ENCODE measurements around the gene COL16A1. TPM values are rescaled to one million over a fixed set of nuclear protein-coding genes. Genes with fewer than 3 reads are reported as not detected.

COL16A1 gene
- total and polyA plus RNA-seq, 9 donors, result 19.8 to 237 (median 157) TPM

GRCh38 chr1:31689379-31689778, 14.4 kb downstream of the COL16A1 start:
- TF ChIP-seq EP300 (IDR thresholded peaks at IDR 0.05) (no peak), POLR2A (IDR thresholded peaks at IDR 0.05) (no peak), CTCF (IDR thresholded peaks at IDR 0.05) (no peak)
- no peak for DNase-seq
- H3K4me1 ChIP-seq (ENCODE audit: insufficient read depth), result peaks cover 16% of the 10 kb centered on the region
- H3K9me3 ChIP-seq, result no peaks in the 10 kb centered on the region
- peak overlapping the region in 1 of 2 donors; percentile 81 for H3K27ac ChIP-seq
- WGBS, 3 donors, result 67 to 79% (median 75%) methylated on average over 2 of the region's 2 CpGs
- no peaks in the 10 kb centered on the region for H3K27me3 ChIP-seq
- intact Hi-C loops (cut with DNase I), result no loop called here
- no peaks in the 10 kb centered on the region for H3K36me3 ChIP-seq
- no peak overlapping the region for H3K4me3 ChIP-seq

GRCh38 chr1:31688233-31688918, 15.4 kb downstream of the COL16A1 start:
- Histone ChIP-seq H3K27ac (peak overlapping the region in 1 of 2 donors; percentile 81), H3K4me1 (ENCODE audit: insufficient read depth) (peaks cover 16% of the 10 kb centered on the region), H3K27me3 (no peaks in the 10 kb centered on the region), H3K4me3 (no peak overlapping the region), H3K36me3 (no peaks in the 10 kb centered on the region), H3K9me3 (no peaks in the 10 kb centered on the region)
- TF ChIP-seq CTCF (IDR thresholded peaks at IDR 0.05), result no peak
- no peak for TF ChIP-seq EP300 (IDR thresholded peaks at IDR 0.05)
- no peak for TF ChIP-seq POLR2A (IDR thresholded peaks at IDR 0.05)
- intact Hi-C loops (cut with DNase I), result no loop called here
- peak; percentile 70 to 82 (median 73) for DNase-seq
- 13 to 26% (median 14%) methylated on average over 8 of the region's 8 CpGs for WGBS, 3 donors

- H3K27ac ChIP-seq, result peak overlapping the region in 1 of 2 donors; percentile 81
- intact Hi-C loops (cut with DNase I), result no loop called here
- no peak overlapping the region for H3K4me3 ChIP-seq
- WGBS, 3 donors, result 65 to 83% (median 77%) methylated on average over 8 of the region's 8 CpGs
- no peak for DNase-seq
- H3K9me3 ChIP-seq, result no peaks in the 10 kb centered on the region
- TF ChIP-seq POLR2A (IDR thresholded peaks at IDR 0.05) (no peak), CTCF (IDR thresholded peaks at IDR 0.05) (no peak), EP300 (IDR thresholded peaks at IDR 0.05) (no peak)
- peaks cover 16% of the 10 kb centered on the region for H3K4me1 ChIP-seq (ENCODE audit: insufficient read depth)
- H3K27me3 ChIP-seq, result no peaks in the 10 kb centered on the region
- no peaks in the 10 kb centered on the region for H3K36me3 ChIP-seq
Measured at GRCh38 chr1:31687601-31688000, 16.2 kb downstream of the COL16A1 start.

- intact Hi-C loops (cut with DNase I), result no loop called here
- WGBS, 3 donors, result 82 to 85% (median 84%) methylated on average over 8 of the region's 8 CpGs
- TF ChIP-seq CTCF (IDR thresholded peaks at IDR 0.05) (no peak), POLR2A (IDR thresholded peaks at IDR 0.05) (no peak), EP300 (IDR thresholded peaks at IDR 0.05) (no peak)
- DNase-seq, result no peak
- no peaks in the 10 kb centered on the region for H3K27me3 ChIP-seq
- H3K4me1 ChIP-seq (ENCODE audit: insufficient read depth), result peaks cover 16% of the 10 kb centered on the region
- H3K27ac ChIP-seq, result peak overlapping the region in 1 of 2 donors; percentile 21
- no peaks in the 10 kb centered on the region for H3K9me3 ChIP-seq
- no peaks in the 10 kb centered on the region for H3K36me3 ChIP-seq
- no peak overlapping the region for H3K4me3 ChIP-seq
Measured at GRCh38 chr1:31685795-31686194, 18.0 kb downstream of the COL16A1 start.

Measured in ovary (tissue), 9 donors.